Activated T-cell treated with anti-CD3 and anti-CD28 coated beads for 24 hours (primary cell): ENCODE data around the gene LRRC73.
A peak's percentile ranks its signal among the peaks of the same experiment; 100 is the strongest.
"Not testable (repeated sequence)": the region's sequence is repeated elsewhere in the genome, so short reads cannot be mapped to it uniquely, and the experiment has no call there.

Source experiments
- DNase-seq: peaks from one replicate; pipeline ENCODE4 v3.0.0-alpha.2; 2020; ENCODE audit warnings: low read depth

LRRC73 gene, protein sequence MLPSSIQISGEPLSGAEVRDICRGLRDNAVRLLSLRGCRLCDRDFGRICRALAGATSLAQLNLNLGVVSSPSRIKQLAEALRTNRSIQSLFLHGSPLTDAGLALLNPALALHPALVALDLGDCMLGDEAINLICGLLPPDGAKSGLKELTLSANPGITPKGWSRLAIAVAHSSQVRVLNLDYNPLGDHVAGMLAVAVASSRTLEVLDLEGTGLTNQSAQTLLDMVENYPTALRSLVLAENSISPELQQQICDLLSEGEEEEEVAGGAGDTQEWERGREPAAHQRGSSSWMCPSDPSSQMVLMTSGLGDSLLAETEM

DNA sequence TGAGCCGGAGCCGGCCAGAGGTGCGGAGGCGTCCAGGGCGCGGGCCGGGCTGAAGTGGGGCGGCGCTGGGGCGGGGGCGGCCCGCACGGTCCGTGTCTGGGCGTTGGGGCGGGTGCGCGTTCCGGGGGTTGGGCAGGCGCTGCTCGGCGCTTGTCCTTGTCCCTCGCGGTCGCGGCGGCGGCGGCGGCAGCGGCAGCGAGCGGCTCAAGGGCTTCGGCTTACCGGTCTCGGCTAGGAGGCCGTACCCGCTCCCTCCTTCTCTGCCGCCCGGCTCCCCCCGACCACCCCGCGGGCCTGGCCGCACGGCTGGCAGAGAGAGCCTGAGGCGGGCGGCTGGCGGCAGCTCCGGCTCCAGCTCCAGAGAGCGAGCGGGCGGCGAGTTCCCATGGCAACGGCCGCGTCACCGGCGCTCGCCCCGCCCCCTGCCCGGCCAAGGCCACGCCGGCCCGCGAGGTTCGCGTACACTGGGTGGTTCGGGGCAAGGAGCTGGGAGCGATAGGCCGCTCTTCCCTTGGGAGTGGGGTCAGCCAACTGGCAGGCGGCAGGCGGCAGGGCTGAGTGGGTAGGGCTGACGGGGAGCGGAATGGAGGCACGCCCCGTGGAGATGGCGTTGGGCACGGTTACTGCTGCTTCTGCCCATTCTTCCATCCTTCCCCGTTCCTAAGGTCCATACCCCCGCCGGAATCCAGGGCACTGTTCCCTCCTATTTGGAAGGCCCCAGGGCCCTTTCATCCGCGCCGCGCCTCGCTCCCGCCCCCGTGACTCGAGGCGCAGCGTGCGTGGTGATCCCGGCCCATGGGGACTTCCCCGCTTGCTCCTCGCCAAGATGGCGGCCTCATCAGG lies at the start of gene LRRC73:
Gene LRRC73 (minus strand): TSS at position 363 of the 843 bp plus-strand sequence. CDS start 561 bp downstream, outside the sequence.
- peak; percentile 70 for DNase-seq

DNA sequence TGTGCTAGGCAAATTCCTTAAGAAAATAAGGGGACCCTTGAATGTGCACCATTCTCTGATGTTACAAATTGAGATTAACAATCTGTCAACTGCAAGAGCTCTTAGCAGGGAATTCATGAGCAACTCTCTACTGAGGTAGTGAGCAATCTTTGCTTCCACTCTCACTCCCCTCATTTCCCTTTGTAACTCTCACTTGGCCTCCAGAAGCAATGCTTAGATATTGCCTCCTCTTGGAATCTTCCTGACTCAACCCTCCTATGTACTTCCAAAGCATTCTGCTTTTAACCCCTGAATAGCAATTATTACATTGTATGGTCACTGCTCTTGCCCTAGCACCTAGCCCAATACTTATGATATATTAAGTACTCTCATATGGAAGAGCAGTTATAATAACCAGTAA lies 49.2 kb upstream of the LRRC73 start:
- DNase-seq, result no peak

DNA sequence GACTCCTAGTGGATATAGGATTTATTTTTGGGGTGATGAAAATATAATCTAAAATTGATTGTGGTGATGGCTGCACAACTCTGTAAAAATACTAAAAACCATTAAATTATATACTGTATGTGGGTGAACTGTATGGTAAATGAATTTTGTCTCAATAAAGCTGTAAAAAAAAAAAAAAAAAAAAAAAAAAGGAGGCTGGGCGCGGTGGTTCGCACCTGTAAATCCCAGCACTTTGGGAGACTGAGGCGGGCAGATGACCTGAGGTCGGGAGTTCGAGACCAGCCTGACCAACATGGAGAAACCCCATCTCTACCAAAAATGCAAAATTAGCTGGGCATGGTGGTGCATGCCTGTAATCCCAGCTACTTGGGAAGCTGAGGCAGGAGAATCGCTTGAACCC lies 47.5 kb upstream of the LRRC73 start:
- DNase-seq, result not testable (repeated sequence)

DNA sequence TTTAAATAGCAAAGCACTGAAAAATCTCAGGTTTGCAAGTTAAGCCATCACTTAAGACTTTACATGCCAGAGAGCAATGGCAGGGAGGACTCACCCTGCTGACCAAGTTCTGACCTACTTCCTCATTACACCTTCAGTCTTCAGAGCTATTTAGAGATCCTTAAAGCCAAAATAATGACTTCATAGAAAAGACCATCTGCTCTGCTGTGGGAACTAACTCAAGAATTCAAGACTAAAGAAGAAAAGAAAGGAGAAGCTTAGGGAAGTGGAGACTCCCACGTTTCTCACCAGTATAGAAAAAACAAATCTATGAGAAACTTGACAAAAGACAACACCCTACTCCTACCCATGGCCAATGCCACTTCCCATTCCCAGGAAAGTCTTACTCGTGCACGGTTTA lies 37.1 kb upstream of the LRRC73 start:
- no peak for DNase-seq

DNA sequence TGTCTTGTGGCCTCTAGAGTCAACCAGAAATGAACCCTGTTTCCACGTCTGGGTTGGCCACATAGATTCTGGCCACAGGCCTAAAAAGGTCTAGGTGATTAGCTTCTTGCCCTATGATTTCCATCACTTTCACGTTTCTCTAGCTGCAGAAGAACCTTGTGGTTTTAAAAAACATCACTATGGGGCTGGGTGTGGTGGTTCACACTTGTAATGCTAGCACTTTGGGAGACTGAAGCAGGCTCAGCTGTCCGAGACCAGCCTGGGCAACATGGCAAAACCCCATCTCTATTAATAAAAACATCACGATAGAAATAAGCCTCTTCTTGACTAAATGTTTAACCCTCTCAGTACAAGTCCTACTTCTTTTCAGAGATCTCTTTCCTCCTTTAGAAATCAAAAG lies 34.3 kb upstream of the LRRC73 start:
- no peak for DNase-seq

DNA sequence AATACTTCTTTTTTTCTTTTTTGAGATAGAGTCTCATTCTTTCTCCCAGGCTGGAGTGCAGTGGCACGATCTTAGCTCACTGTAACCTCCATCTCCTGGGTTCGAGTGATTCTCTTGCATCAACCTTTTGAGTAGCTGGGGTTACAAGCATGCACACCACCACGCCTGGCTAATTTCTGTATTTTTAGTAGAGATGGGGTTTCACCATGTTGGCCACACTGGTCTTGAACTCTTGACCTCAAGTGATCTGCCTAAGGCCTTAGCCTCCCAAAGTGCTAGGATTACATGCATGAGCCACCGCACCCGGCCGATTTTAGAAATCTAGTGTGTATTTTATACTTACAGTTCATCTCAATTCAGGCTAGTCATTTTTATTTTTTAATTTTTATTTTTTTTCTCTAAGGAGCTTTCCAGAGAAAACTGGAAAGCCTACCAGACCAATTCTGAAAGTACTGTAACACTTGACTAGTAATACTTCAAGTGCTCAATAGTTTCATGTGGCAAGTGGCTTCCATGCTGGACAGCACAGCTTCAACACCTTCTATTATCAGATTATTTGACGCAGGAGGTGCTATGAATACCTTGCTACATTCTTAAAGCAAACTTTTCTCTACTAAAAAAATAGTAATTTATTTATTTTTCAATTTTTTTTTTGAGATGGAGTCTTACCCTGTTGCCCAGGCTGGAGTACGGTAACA lies 31.8 kb upstream of the LRRC73 start:
- DNase-seq, result no peak

DNA sequence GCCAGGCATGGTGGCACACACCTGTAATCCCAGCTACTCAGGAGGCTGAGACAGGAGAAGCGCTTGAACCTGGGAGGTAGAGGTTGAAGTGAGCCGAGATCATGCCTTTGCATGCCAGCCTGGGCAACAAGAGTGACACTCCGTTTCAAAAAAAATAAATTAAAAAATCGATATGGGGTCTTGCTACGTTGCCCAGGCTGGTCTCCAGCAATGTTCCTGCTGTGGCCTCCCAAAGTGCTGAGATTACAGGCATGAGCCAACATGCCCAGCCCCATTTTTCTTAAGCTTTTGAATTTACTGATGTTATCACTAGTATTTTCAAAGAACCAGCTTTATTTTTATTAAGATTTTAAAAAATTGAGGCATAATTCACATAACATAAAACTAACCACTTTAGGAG lies 30.4 kb upstream of the LRRC73 start:
- DNase-seq, result no peak

DNA sequence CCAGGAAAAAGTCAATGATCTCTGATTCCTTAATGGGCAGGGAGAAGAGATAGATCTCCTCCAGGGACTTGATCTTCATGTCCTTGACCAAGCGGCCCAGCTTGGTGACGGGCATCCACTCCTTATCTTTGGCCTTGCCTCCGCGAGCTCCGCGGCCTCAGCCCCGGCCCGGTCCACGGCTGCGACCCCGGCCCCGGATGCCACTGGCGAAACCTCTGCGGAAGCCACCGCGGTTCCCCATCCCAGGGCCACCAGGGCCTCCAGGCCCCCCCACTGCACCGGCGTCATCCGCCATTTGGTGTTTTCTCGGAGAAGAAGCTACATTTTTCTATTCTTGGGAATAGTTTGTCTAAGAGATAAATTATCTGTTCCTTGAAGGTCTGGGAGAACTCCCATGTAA lies 29.3 kb upstream of the LRRC73 start:
- not testable (repeated sequence) for DNase-seq

DNA sequence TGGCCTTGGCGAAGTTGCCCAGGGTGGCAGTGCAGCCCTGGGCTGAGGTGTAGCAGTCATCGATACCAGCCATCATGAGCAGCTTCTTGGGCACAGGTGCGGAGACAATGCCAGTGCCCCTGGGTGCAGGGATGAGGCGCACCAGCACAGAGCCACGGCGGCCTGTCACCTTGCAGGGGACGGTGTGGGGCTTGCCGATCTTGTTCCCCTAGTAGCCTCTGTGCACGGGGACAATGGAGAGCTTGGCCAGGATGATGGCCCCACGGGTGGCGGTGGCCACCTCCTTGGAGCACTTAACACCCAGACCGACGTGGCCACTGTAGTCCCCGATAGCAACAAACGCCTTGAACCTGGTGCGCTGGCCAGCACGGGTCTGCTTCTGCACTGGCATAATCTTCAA lies 28.8 kb upstream of the LRRC73 start:
- DNase-seq, result not testable (repeated sequence)

DNA sequence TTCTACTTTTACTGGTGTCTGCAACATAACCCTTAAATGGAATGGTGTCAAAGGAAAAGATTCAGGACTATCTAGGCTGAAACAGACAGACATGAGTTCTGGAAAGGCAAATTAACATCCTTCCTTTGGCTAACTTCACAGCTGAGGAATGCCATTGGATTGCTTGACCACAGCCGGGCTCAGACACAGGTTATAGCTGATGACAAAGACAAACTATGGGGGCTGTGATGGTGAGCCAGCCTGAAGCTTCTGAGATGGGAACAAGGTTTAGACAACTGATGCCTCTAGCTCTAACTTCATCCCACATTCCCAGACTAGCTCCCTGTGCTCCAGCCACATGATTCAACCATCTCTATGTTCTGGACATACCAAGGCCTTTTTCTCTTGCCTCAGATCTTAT lies 22.1 kb upstream of the LRRC73 start:
- DNase-seq, result no peak

DNA sequence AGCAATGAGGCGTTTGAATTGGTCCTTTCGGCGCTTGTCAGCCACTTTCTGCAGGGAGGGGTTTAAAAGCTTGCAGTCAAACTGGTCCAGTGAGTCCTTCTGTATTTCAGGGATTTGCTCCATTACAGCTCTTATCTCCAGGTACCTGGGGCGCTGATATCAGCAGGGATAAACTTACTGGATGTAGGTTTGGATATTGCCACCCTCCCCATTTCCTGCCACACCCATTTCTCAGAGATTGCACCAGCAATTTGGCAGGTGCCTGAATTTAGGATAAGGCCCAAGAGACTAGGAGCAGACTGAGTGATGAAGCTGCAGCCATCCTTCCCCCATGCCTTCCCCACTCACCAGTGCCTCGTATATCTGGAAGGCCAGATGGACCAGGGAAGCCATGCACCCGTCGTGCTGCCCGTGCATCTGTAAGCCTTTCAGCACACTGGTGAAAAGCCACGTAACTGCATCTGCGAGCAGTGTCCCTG lies 14.4 kb upstream of the LRRC73 start:
- DNase-seq, result no peak

DNA sequence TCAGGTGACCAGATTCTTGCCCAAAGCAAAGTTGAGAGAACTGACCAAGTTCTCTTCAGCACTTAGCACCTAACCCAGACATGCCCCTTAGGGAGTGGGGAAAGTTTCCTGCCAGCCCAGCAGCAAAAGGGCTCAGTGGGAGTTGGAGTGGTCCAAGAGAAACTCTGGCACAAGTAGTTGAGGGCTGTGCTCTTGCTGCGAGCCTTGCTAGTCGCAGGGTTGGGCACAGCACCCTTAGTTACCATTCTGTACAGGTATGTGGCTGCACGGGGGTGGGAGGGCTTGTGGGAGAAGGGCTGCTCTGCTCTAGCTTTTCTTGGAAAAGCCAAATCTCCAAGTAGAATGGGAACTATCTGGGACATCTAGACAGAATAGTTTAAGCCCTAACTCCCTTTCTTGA lies 13.1 kb upstream of the LRRC73 start:
- DNase-seq, result no peak

DNA sequence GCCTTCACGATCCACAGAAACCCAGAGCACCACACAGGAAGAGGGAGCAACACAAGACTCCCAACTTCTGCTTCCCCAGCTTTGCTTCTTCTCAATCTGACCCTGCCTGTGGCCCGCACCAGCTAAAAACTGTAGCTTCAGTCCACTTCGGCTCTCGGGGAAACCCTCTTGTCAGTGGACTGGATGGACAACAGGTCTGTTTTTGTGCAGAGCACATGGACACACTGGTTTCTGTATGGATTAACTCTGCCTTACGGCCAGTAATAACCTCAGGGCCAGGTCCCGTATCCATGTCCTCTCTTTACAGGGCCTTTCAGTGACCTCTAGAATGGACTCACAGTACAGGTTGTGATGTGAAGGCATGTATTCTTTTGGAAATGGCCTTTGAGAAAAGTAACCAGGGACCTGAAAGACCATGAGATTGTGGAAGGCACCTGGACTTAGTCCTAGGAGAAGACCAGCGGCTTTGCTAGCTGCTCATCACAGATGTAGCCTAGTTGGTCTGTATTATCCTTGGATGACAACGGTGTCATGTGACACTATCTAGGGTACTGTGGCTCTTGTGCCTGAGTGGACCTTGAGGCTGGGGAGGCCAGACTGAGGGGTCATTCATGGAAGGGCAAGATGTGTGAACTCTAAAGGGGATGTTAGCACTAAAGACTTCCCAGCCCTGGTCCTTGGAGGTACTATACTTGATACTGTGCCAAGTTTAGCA lies 12.6 kb upstream of the LRRC73 start:
- no peak for DNase-seq

DNA sequence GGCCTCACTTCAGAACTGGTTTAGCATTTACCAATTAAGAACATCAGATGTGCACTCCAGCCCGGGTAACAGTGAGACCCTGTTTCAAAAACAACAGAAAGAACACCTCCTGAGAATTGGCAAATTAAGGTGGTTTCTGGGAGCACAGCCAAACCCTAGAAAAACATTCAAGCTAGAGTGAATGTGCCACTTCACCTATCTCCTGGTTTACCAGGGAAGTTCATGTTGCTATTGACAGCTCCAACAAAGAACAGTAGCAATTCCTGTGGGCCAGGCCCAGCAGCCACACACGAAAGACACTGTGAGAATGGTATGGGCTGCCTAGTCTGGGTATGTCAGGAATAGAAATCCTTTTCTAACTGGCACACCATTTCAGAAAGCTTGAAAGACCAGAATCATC lies 11.7 kb upstream of the LRRC73 start:
- DNase-seq, result no peak

DNA sequence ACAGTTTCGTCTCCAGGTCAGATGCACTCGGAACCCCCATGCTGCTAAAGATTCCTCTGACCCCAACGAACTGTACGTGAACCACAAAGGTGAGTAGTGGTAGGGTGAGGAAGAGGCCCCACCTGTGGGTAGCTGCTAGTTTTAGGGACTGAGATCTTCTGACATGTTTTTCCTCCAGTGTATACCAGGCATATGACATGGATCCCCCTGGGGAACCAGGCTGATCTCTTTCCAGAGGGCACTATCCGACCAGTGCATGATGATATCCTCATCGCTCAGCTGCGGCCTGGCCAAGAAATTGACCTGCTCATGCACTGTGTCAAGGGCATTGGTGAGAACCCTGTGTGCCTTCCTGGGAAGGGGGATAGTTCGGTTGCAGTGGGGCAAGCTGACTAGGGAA lies 10.0 kb upstream of the LRRC73 start:
- no peak for DNase-seq

DNA sequence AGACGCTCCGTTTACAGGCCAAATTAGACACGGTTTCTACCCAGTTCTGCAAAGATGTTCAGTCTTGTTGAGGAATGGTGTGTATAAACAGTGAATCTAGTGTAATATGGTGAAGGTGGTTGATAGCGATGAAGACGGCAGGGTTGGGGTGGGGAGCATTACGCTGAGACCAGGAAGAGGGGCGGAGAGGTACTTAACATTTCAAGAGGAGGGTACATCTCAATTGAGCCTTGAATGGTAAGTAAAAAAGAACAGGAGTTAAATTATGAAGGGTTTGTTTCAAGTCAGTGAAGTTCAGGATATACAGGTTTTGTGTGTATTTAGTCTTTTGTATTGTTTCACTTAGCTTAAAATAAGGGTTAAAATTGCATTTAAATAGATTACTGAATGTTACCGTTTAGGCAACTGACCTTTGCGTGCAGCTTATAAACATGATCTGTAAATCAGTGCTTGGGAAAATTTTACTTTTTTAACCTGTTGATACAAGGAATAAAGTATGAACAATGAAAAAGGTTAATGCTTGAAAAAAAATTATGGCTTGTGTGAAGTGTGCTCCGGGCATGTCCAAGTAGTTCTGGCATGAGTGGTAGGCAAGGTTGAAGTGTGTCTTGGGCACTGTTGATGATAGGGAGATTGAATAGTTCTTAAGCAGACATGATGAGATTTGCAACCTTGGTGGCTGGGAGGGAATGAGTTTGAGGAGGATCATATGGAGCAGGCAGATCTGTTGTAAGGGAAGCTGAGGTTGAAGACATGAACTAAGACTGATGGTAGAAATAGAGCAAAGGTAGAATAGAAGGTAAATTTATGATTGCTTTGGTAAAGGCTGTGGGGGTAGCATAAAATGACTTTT lies 7.6 kb upstream of the LRRC73 start:
- peak; percentile 16 for DNase-seq

DNA sequence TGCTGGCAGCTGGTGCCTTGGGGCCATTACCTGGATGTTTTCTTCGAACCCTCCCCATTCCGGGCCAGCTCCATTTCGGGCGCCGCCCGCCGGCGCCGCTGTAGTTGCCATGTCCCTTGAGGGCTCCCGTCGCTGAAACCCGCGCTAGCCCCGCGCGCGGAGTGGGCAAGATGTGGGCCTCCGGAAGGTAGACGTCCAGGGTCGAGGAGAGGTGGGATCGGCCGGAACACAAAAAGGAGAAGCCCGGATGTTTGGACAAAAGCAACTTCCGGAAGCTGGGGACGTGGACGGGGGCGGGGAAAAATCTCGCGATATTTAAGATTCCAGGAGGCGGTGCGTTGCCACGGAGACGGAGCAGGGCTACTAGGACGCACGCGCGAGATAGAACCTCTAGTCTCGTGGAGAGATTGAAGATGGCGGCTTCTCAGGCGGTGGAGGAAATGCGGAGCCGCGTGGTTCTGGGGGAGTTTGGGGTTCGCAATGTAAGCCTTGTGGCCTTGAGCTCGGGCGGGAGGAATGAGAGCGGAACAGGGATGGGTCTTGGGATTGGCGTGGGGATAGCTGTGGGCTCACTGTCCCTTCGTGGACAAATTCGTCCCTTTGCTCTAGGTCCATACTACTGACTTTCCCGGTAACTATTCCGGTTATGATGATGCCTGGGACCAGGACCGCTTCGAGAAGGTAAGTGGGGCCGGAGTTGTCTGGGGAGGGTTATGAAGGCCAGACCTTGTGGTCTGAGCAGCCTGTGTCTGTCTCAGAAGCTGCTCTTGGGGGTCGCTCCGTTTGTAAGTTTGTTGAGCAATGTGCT lies 6.8 kb upstream of the LRRC73 start, which contains the start of the genes POLR1C and YIPF3:
Gene POLR1C (plus strand): TSS at position 393 of the 808 bp plus-strand sequence. CDS start 21 bp downstream, at position 414.
Gene YIPF3 (minus strand): TSS at position 230 of the 808 bp plus-strand sequence. CDS start 119 bp downstream, at position 111.
- peak; percentile 97 for DNase-seq

DNA sequence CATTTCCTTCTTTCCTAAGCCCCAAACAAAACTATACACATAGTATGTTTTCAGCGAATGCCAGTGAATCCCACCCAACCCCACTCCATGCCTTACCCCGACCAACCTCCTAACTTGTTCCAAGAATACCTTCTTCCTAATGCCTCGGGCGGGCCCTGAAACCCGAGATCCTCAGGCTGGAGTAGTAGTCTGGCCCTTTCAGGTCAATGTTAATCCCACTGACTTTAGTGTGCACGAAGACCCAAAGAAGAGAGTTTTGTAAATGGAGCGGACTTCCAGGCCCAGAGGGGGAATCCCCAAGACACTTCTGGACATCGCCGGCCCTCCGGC lies 6.2 kb upstream of the LRRC73 start:
- no peak for DNase-seq

DNA sequence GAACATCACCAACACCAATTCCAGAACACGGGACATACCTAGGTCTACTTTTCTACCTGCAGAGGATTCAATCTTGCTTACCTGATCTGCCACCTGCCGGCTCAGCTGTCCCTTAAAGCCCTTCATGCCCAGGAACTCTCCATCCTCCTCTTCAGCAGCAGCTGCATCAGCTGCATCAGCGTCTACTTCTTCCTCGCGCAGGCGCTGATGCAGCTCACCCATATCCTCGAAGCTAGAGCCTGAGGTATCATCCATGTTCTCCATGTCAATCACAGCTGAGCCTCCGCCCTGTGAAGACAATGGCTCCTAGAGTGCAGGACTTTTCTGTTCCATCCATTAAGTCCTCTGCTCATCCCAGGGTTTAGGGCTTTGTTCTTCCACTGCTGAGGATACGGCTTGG lies 5.7 kb upstream of the LRRC73 start:
- no peak for DNase-seq

DNA sequence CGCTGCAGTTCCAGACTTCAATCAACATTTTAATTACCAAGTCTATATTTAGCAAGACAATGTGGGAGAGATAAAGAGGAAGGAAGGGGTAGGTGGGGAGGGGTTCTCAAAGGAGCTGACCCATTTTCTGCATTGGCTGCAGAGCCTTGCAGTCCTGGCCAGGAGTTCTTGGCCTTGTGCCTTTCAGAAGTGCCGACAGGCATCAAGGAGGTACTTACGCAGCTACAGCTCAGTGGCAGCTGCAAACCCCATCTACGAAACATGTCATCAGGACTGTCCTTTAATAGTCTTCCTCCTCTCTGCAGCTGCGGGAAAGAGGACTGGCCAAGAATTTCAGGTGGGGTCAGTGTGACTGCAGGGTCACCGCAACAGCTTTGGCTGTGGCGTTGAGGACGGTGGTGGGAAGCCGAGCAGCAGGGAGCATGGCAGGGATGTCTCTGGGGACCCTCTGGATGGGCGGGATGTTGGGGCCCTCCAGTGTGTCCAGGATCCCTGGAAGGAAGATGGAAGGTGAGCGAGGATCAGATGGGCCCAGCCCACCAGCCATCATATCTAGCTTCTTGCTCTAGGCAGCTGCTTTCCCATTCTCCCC lies 1.8 kb upstream of the LRRC73 start:
- no peak for DNase-seq
